Stimulated activated CD8-positive, alpha-beta memory T cell treated with anti-CD3 and anti-CD28 coated beads, Interleukin-2, amount 100 ng/mL, for 48 hours (primary cell): ENCODE results near the gene CD151.

Experiments
- DNase-seq, 2 donors: peaks; one replicate each; pipeline ENCODE4 v3.0.0-alpha.2; 2020; ENCODE audit warnings: low read depth in 2 of 2

Gene CD151

GRCh38 chr11:858053-858761, 25.5 kb downstream of the CD151 start:
- DNase-seq, result no peak

- DNase-seq, result no peak
Observed at GRCh38 chr11:858762-859339, 26.1 kb downstream of the CD151 start.

GRCh38 chr11:859394-860131, 26.8 kb downstream of the CD151 start:
- no peak for DNase-seq

GRCh38 chr11:860234-861104, 27.7 kb downstream of the CD151 start:
- DNase-seq, result no peak

- DNase-seq, result no peak
Observed at GRCh38 chr11:861105-861479, 28.3 kb downstream of the CD151 start.

GRCh38 chr11:862081-862661, 29.4 kb downstream of the CD151 start:
- DNase-seq, result no peak

GRCh38 chr11:862696-863022, 29.9 kb downstream of the CD151 start:
- DNase-seq, result no peak

- no peak for DNase-seq
Observed at GRCh38 chr11:863023-863909, 30.5 kb downstream of the CD151 start.

GRCh38 chr11:863910-864827, 31.4 kb downstream of the CD151 start:
- no peak for DNase-seq

- no peak for DNase-seq
Observed at GRCh38 chr11:864898-865297, 32.1 kb downstream of the CD151 start.

GRCh38 chr11:865462-866430, 33.0 kb downstream of the CD151 start:
- DNase-seq, result no peak

GRCh38 chr11:866481-866880, 33.7 kb downstream of the CD151 start:
- no peak for DNase-seq

GRCh38 chr11:867856-868358, 35.2 kb downstream of the CD151 start:
- no peak for DNase-seq

GRCh38 chr11:868394-868793, 35.6 kb downstream of the CD151 start:
- DNase-seq, result no peak

GRCh38 chr11:868802-869201, 36.0 kb downstream of the CD151 start:
- no peak for DNase-seq

GRCh38 chr11:869399-870126, 36.8 kb downstream of the CD151 start:
- DNase-seq, result no peak

- no peak for DNase-seq
Observed at GRCh38 chr11:870127-870413, 37.3 kb downstream of the CD151 start.

- DNase-seq, result no peak
Observed at GRCh38 chr11:870418-870817, 37.7 kb downstream of the CD151 start.
